Measurements from ENCODE around the gene SYT10. TPM values are rescaled to one million over a fixed set of nuclear protein-coding genes. Genes with fewer than 3 reads are reported as not detected.

The SYT10 gene
- total RNA-seq, 3 donors from 2014 or later, result not detected

- H3K27me3 ChIP-seq, result no peaks in the 10 kb centered on the region
- no peaks in the 10 kb centered on the region for H3K36me3 ChIP-seq
- no peaks in the 10 kb centered on the region for H3K4me1 ChIP-seq
- intact Hi-C loops (cut with DNase I; ENCODE audit: low total_unique reads), result no loop called here
- peaks cover 0 to 11% of the 10 kb centered on the region in 2 donors for H3K9me3 ChIP-seq
- H3K27ac ChIP-seq, result no peak overlapping the region
- TF ChIP-seq POLR2AphosphoS5 (IDR thresholded peaks at IDR 0.05) (no peak), CTCF (IDR thresholded peaks at IDR 0.05) (no peak), POLR2A (IDR thresholded peaks at IDR 0.05) (no peak)
- no peak for DNase-seq (ENCODE audit: low spot score in 2 of 2)
- H3K4me3 ChIP-seq, result no peak overlapping the region
These were observed 40.7 kb upstream of the SYT10 start for GRCh38 chr12:33480366-33480765.

- Histone ChIP-seq H3K4me3 (no peak overlapping the region), H3K27ac (no peak overlapping the region), H3K9me3 (peaks cover 0 to 19% of the 10 kb centered on the region in 2 donors), H3K4me1 (no peaks in the 10 kb centered on the region), H3K27me3 (no peaks in the 10 kb centered on the region), H3K36me3 (no peaks in the 10 kb centered on the region)
- TF ChIP-seq POLR2AphosphoS5 (IDR thresholded peaks at IDR 0.05) (no peak), POLR2A (IDR thresholded peaks at IDR 0.05) (no peak), CTCF (IDR thresholded peaks at IDR 0.05) (no peak)
- intact Hi-C loops (cut with DNase I; ENCODE audit: low total_unique reads), result no loop called here
- no peak for DNase-seq (ENCODE audit: low spot score in 2 of 2)
These were observed 36.4 kb upstream of the SYT10 start for GRCh38 chr12:33476058-33476457.

GRCh38 chr12:33472299-33472698, 32.7 kb upstream of the SYT10 start:
- no peak for TF ChIP-seq POLR2A (IDR thresholded peaks at IDR 0.05)
- no peak for TF ChIP-seq POLR2AphosphoS5 (IDR thresholded peaks at IDR 0.05)
- no peak for TF ChIP-seq CTCF (IDR thresholded peaks at IDR 0.05)
- H3K4me1 ChIP-seq, result no peaks in the 10 kb centered on the region
- no peak overlapping the region for H3K4me3 ChIP-seq
- peaks cover 0 to 19% of the 10 kb centered on the region in 2 donors for H3K9me3 ChIP-seq
- no peaks in the 10 kb centered on the region for H3K27me3 ChIP-seq
- DNase-seq (ENCODE audit: low spot score in 2 of 2), result no peak
- no peak overlapping the region for H3K27ac ChIP-seq
- intact Hi-C loops (cut with DNase I; ENCODE audit: low total_unique reads), result no loop called here
- no peaks in the 10 kb centered on the region for H3K36me3 ChIP-seq

GRCh38 chr12:33455096-33455495, 15.5 kb upstream of the SYT10 start:
- no peak for DNase-seq (ENCODE audit: low spot score in 2 of 2)
- no peak overlapping the region for H3K27ac ChIP-seq
- no peaks in the 10 kb centered on the region for H3K27me3 ChIP-seq
- no peaks in the 10 kb centered on the region for H3K4me1 ChIP-seq
- no peaks in the 10 kb centered on the region for H3K36me3 ChIP-seq
- H3K4me3 ChIP-seq, result no peak overlapping the region
- TF ChIP-seq CTCF (IDR thresholded peaks at IDR 0.05) (no peak), POLR2A (IDR thresholded peaks at IDR 0.05) (no peak), POLR2AphosphoS5 (IDR thresholded peaks at IDR 0.05) (no peak)
- no peaks in the 10 kb centered on the region for H3K9me3 ChIP-seq
- intact Hi-C loops (cut with DNase I; ENCODE audit: low total_unique reads), result no loop called here

GRCh38 chr12:33450480-33450879, 10.9 kb upstream of the SYT10 start:
- TF ChIP-seq POLR2A (IDR thresholded peaks at IDR 0.05), result no peak
- no peak for TF ChIP-seq POLR2AphosphoS5 (IDR thresholded peaks at IDR 0.05)
- no peak for TF ChIP-seq CTCF (IDR thresholded peaks at IDR 0.05)
- Histone ChIP-seq H3K9me3 (no peaks in the 10 kb centered on the region), H3K36me3 (no peaks in the 10 kb centered on the region), H3K4me3 (no peak overlapping the region), H3K4me1 (no peaks in the 10 kb centered on the region), H3K27me3 (no peaks in the 10 kb centered on the region), H3K27ac (no peak overlapping the region)
- no peak for DNase-seq (ENCODE audit: low spot score in 2 of 2)
- intact Hi-C loops (cut with DNase I; ENCODE audit: low total_unique reads), result no loop called here
